IMR-90 (cell line): ENCODE results near the gene RPL35. TPM values are rescaled to one million over a fixed set of nuclear protein-coding genes. Genes with fewer than 3 reads are reported as not detected.
A peak's percentile ranks its signal among the peaks of the same experiment; 100 is the strongest.

Source experiments
- ATAC-seq: fragments of 200-7000 bp; cut with Tn5 transposase; 2 replicates; pipeline ENCODE4 v1.9.1; 2020; ENCODE audit warnings: low read depth, mild to moderate bottlenecking, moderate library complexity
- BruUV-seq: library from RNA; stranded (reverse); fragments of 400-500 nt; replicated peaks from 2 replicates; lab custom pipeline; 2021; lab: Mats Ljungman, UMichigan
- CTCF ChIA-PET: fragments of 300-600 bp; formaldehyde crosslinking; extraction: SDS; loops from one replicate; lab custom pipeline; 2021; ENCODE audit warnings: antibody characterized with exemption; lab: Yijun Ruan, JAX
- POLR2A ChIA-PET: fragments of 300-600 bp; sonication (Branson Sonifier 250); formaldehyde crosslinking; loops from one replicate; lab custom pipeline; 2022; ENCODE audit warnings: antibody characterized with exemption; ENCODE audit not compliant: unreplicated experiment; lab: Charles Lee
- DNase-seq: peaks from one replicate; pipeline ENCODE4 v3.0.0; 2013
- H2AFZ ChIP-seq: replicated peaks from 2 replicates; pipeline ENCODE3; 2013; ENCODE audit warnings: low read length, mild to moderate bottlenecking; ENCODE audit not compliant: poor library complexity
- H2AK5ac ChIP-seq: 2 replicates; pipeline ENCODE4 v1.6.1; 2013; ENCODE audit warnings: low read depth, low read length, inconsistent platforms
- H2AK9ac ChIP-seq: replicated peaks from 2 replicates; pipeline ENCODE3; 2013; ENCODE audit warnings: mild to moderate bottlenecking, low read depth, low read length, moderate library complexity; ENCODE audit not compliant: poor library complexity
- H2BK120ac ChIP-seq: 2 replicates; pipeline ENCODE4 v1.6.1; 2013; ENCODE audit warnings: low read depth, low read length, inconsistent platforms
- H2BK15ac ChIP-seq: 3 replicates; pipeline ENCODE4 v1.6.1; 2013; ENCODE audit warnings: low read depth, low read length, inconsistent platforms
- H2BK20ac ChIP-seq: 2 replicates; pipeline ENCODE4 v1.6.1; 2013; ENCODE audit warnings: low read depth, mild to moderate bottlenecking, inconsistent platforms, low read length, moderate library complexity
- H2BK5ac ChIP-seq: 2 replicates; pipeline ENCODE4 v1.6.1; 2013; ENCODE audit warnings: mild to moderate bottlenecking, low read depth, low read length, inconsistent platforms; ENCODE audit not compliant: poor library complexity, severe bottlenecking
- H3K14ac ChIP-seq: replicated peaks from 2 replicates; pipeline ENCODE4 v1.6.1; 2013; ENCODE audit warnings: low read depth, low read length, inconsistent platforms
- H3K18ac ChIP-seq: 2 replicates; pipeline ENCODE4 v1.6.1; 2013; ENCODE audit warnings: low read depth, low read length, control low read depth
- H3K23ac ChIP-seq: 2 replicates; pipeline ENCODE4 v1.6.1; 2013; ENCODE audit warnings: low read depth, low read length, inconsistent platforms
- H3K27ac ChIP-seq: 2 replicates; pipeline ENCODE4 v1.5.1; 2013; ENCODE audit warnings: mild to moderate bottlenecking, control low read depth, low read length; ENCODE audit not compliant: insufficient read depth
- H3K27me3 ChIP-seq: 2 replicates; pipeline ENCODE4 v1.6.1; 2013; ENCODE audit warnings: low read length; ENCODE audit not compliant: control insufficient read depth, insufficient read depth
- H3K36me3 ChIP-seq: 2 replicates; pipeline ENCODE4 v1.6.1; 2013; ENCODE audit warnings: low read length, mixed read lengths; ENCODE audit not compliant: control insufficient read depth, insufficient read depth
- H3K4ac ChIP-seq: 2 replicates; pipeline ENCODE4 v1.6.1; 2013; ENCODE audit warnings: low read depth, low read length, inconsistent platforms
- H3K4me1 ChIP-seq: 2 replicates; pipeline ENCODE4 v1.6.1; 2013; ENCODE audit warnings: low read length, mixed read lengths; ENCODE audit not compliant: control insufficient read depth, insufficient read depth
- H3K4me2 ChIP-seq: 2 replicates; pipeline ENCODE4 v1.6.1; 2013; ENCODE audit warnings: low read depth, mild to moderate bottlenecking, control low read depth, low read length, moderate library complexity
- H3K4me3 ChIP-seq: 2 replicates; pipeline ENCODE4 v1.5.1; 2013; ENCODE audit warnings: low read depth, mild to moderate bottlenecking, control low read depth, low read length, moderate library complexity; ENCODE audit not compliant: insufficient read depth
- H3K56ac ChIP-seq: 2 replicates; pipeline ENCODE4 v1.6.1; 2013; ENCODE audit warnings: low read length, inconsistent platforms; ENCODE audit not compliant: insufficient read depth; ENCODE audit errors: extremely low read depth
- H3K79me1 ChIP-seq, 2 experiments: 2 replicates each; pipeline ENCODE4 v1.6.1; 2013; ENCODE audit warnings: low read length in 2 of 2, inconsistent platforms in 1 of 2, low read depth in 1 of 2
- H3K9ac ChIP-seq: 2 replicates; pipeline ENCODE4 v1.6.1; 2013; ENCODE audit warnings: low read depth, low read length, control low read depth
- H3K9me1 ChIP-seq: 2 replicates; pipeline ENCODE4 v1.6.1; 2013; ENCODE audit warnings: low read length, inconsistent platforms; ENCODE audit not compliant: insufficient read depth
- H3K9me3 ChIP-seq: 2 replicates; pipeline ENCODE4 v1.6.1; 2013; ENCODE audit warnings: low read length; ENCODE audit not compliant: control insufficient read depth, insufficient read depth
- H4K20me1 ChIP-seq: 2 replicates; pipeline ENCODE4 v1.6.1; 2013; ENCODE audit warnings: low read length, inconsistent platforms; ENCODE audit not compliant: insufficient read depth
- H4K5ac ChIP-seq: 2 replicates; pipeline ENCODE4 v1.6.1; 2013; ENCODE audit warnings: mild to moderate bottlenecking, low read depth, low read length, control low read depth
- H4K8ac ChIP-seq, 2 experiments: 2 replicates each; pipeline ENCODE4 v1.6.1; 2013; ENCODE audit warnings: low read depth in 2 of 2, low read length in 2 of 2, control low read depth in 1 of 2, inconsistent platforms in 1 of 2
- H4K91ac ChIP-seq: 2 replicates; pipeline ENCODE4 v1.6.1; 2013; ENCODE audit warnings: low read depth, low read length, inconsistent platforms; ENCODE audit not compliant: insufficient read depth
- BHLHE40 ChIP-seq: fragments of 150-350 bp; IDR thresholded peaks from 2 replicates; pipeline ENCODE4 v1.6.1; 2016; ENCODE audit warnings: mild to moderate bottlenecking, low read depth, low read length
- CEBPB ChIP-seq: IDR thresholded peaks from 2 replicates; pipeline ENCODE4 v1.6.1; 2012; ENCODE audit warnings: low read depth, low read length, improper control_type of control experiment
- CHD1 ChIP-seq: IDR thresholded peaks from 2 replicates; pipeline ENCODE4 v1.6.1; 2012; ENCODE audit warnings: low read depth, low read length, improper control_type of control experiment
- CTCF ChIP-seq: conservative IDR thresholded peaks from 2 replicates; pipeline ENCODE4 v1.5.1; 2012; ENCODE audit warnings: mild to moderate bottlenecking, low read depth, low read length, improper control_type of control experiment
- MAFK ChIP-seq: IDR thresholded peaks from 2 replicates; pipeline ENCODE4 v1.6.1; 2012; ENCODE audit warnings: low read depth, low read length, improper control_type of control experiment
- MAZ ChIP-seq: IDR thresholded peaks from 2 replicates; pipeline ENCODE4 v1.6.1; 2012; ENCODE audit warnings: low read depth, mild to moderate bottlenecking, low read length, improper control_type of control experiment, moderate library complexity, borderline replicate concordance
- MXI1 ChIP-seq: IDR thresholded peaks from 2 replicates; pipeline ENCODE4 v1.6.1; 2012; ENCODE audit warnings: low read depth, mild to moderate bottlenecking, low read length, moderate library complexity, borderline replicate concordance
- NFE2L2 ChIP-seq: fragments of 150-350 bp; IDR thresholded peaks from 2 replicates; pipeline ENCODE4 v1.6.1; 2016; ENCODE audit warnings: low read depth, mild to moderate bottlenecking, low read length
- POLR2A ChIP-seq: IDR thresholded peaks from 2 replicates; pipeline ENCODE4 v1.6.1; 2012; ENCODE audit warnings: mild to moderate bottlenecking, low read depth, low read length
- RAD21 ChIP-seq: IDR thresholded peaks from 2 replicates; pipeline ENCODE4 v1.6.1; 2012; ENCODE audit warnings: low read length, improper control_type of control experiment
- RCOR1 ChIP-seq: IDR thresholded peaks from 2 replicates; pipeline ENCODE4 v1.6.1; 2012; ENCODE audit warnings: mild to moderate bottlenecking, low read length, improper control_type of control experiment; ENCODE audit not compliant: insufficient replicate concordance
- SMC3 ChIP-seq: fragments of 150-350 bp; IDR thresholded peaks from 2 replicates; pipeline ENCODE4 v1.6.1; 2016; ENCODE audit warnings: low read depth, mild to moderate bottlenecking, antibody characterized with exemption, low read length, moderate library complexity
- USF2 ChIP-seq: fragments of 150-350 bp; IDR thresholded peaks from 2 replicates; pipeline ENCODE4 v1.6.1; 2017; ENCODE audit warnings: mild to moderate bottlenecking, antibody characterized with exemption, low read length, low read depth
- WGBS, 2 experiments: methylation state at CpG; one replicate each; pipeline versions ENCODE4 v1.1.5 to v1.1.7; 2013; ENCODE audit warnings: missing lambda C conversion rate in 2 of 2; ENCODE audit not compliant: insufficient read length in 1 of 2; ENCODE audit errors: extremely low coverage in 2 of 2; 5-methylcytosine and 5-hydroxymethylcytosine counted together
- dilution Hi-C: fragments of 300-500 bp; cut with HindIII; formaldehyde crosslinking; loops from one replicate; pipeline ENCODE4 v1.14.3; 2018; ENCODE audit warnings: low sequenced_read_pairs; ENCODE audit not compliant: unreplicated experiment
- in situ Hi-C: fragments of 300-500 bp; cut with MboI; formaldehyde crosslinking; loops from 3 replicates; pipeline ENCODE4 v1.14.3; 2019; ENCODE audit warnings: low sequenced_read_pairs, inconsistent platforms, mixed read lengths
- intact Hi-C: fragments of 100-400 bp; cut with micrococcal nuclease; formaldehyde crosslinking; loops from 2 replicates; pipeline ENCODE4 v1.10.0; 2022
- polyA plus RNA-seq, 3 experiments: library from polyadenylated mRNA; depleted of rRNA; stranded (reverse); fragments of >200 nt; gene quantifications; 2 replicates each; pipeline ENCODE4 v1.2.3, GENCODE V29; 2012; ENCODE audit warnings: low replicate concordance in 1 of 3
- total RNA-seq: library from RNA; depleted of rRNA; stranded (reverse); fragments of >200 nt; gene quantifications from 2 replicates; pipeline ENCODE4 v1.2.3, GENCODE V29; 2012

RPL35 gene
- total and polyA plus RNA-seq, 2 of the 4 experiments (the other 2 are of a cell fraction): 881 to 1,650 TPM

GRCh38 chr9:124852121-124852828, 9.5 kb downstream of the RPL35 start (continued):
- TF ChIP-seq USF2: no peak

- H3K14ac ChIP-seq: no peak overlapping the region
- dilution Hi-C loops (no loop called here), in situ Hi-C loops (loop anchor here (5.0 kb wide), 1 partner anchor 78 kb away; the partner anchor contains the start of gene NR6A1), intact Hi-C loops (loop anchor here (5.0 to 10.0 kb wide), 2 partner anchors 138 to 235 kb away; no protein-coding TSS in a partner anchor)
- H2BK120ac ChIP-seq: no peak overlapping the region
- H3K9ac ChIP-seq: no peak overlapping the region
- H3K36me3 ChIP-seq: no peaks in the 10 kb centered on the region
- no peaks in the 10 kb centered on the region for H3K27me3 ChIP-seq
- H3K4me3 ChIP-seq: no peak overlapping the region
- no peak overlapping the region for H3K4ac ChIP-seq
- no peaks in the 10 kb centered on the region for H3K9me3 ChIP-seq
- H3K27ac ChIP-seq: no peak overlapping the region
- no peak overlapping the region for H3K18ac ChIP-seq
- no peaks in the 10 kb centered on the region for H4K20me1 ChIP-seq
- no TSS peak for BruUV-seq
- ChIA-PET CTCF (interaction anchor here (1.2 kb wide), 1 partner anchor 9 kb away, joined by 8 read pairs; no protein-coding TSS in a partner anchor), POLR2A (no interaction called here)
- no peaks in the 10 kb centered on the region for H3K4me1 ChIP-seq
- H4K8ac ChIP-seq: no peak overlapping the region
- DNase-seq: peak; percentile 82
- H3K23ac ChIP-seq: no peak overlapping the region
- no peak overlapping the region for H4K5ac ChIP-seq
- H3K79me1 ChIP-seq: no peaks in the 10 kb centered on the region
- WGBS, 2 experiments: 0% methylated on average over 4 of the region's 10 CpGs; no CpG with 5 or more reads in 1 of the 2 experiments
- no peak overlapping the region for H2BK5ac ChIP-seq
- H3K4me2 ChIP-seq: no peak overlapping the region
- no peak overlapping the region for H2BK20ac ChIP-seq
- H2BK15ac ChIP-seq: no peak overlapping the region
- H2AFZ ChIP-seq: no peak overlapping the region
- H4K91ac ChIP-seq: no peak overlapping the region
- H2AK5ac ChIP-seq: no peak overlapping the region
- no peak overlapping the region for H2AK9ac ChIP-seq
- no peak overlapping the region for H3K56ac ChIP-seq
- H3K9me1 ChIP-seq: no peaks in the 10 kb centered on the region
- no peak for ATAC-seq
- TF ChIP-seq SMC3 (no peak), MAFK (no peak), NFE2L2 (no peak), USF2 (no peak), BHLHE40 (no peak), POLR2A (no peak), CHD1 (no peak), CTCF (no peak), MAZ (no peak), RAD21 (no peak), MXI1 (no peak), RCOR1 (no peak), CEBPB (no peak)
These were observed 12.0 kb downstream of the RPL35 start for GRCh38 chr9:124849801-124850200.
